ENCODE results near the gene HSD11B1.

DNA sequence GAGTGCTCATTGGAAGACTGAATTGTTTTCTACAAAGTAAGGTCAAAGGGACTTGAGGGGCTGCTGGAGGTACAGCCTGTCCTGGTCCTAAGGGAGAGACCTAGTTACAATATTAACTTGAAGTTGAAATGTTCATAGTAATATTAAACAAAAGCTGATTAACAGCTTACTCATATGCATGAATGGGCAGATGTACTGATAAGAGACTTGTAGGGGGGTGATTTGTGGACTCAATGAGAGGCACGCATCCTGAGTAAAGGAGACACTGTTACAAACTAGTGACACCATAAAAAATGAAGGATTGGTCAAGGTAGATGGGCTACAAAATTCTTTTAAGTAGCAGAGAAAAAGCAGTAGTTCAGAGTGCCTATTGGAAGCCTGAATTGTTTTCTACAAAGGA lies 2.7 kb downstream of the HSD11B1 start:
- TF ChIP-seq CTCF (IDR thresholded peaks at IDR 0.05) (no peak), POLR2A (IDR thresholded peaks at IDR 0.05) (no peak)
